Spleen (tissue), 11 donors: Measurements from ENCODE around the gene ZNF277. TPM values are rescaled to one million over a fixed set of nuclear protein-coding genes. Genes with fewer than 3 reads are reported as not detected.

Experiments
- DNase-seq: peaks from one replicate; pipeline ENCODE4 v3.0.0-alpha.2; 2020
- H3K27ac ChIP-seq, 8 donors: fragments of 200-600 bp; sonication (generic) in 7 of 8; 1 replicate in 4 of 8; 2 replicates in 4 of 8; pipeline versions ENCODE4 v1.5.0 to v1.8.0; 2016 to 2021; ENCODE audit warnings: inconsistent platforms in 4 of 8, mild to moderate bottlenecking in 4 of 8, moderate library complexity in 1 of 8
- H3K27me3 ChIP-seq, 7 donors: fragments of 200-600 bp; sonication (generic) in 6 of 7; replicated peaks in 1 of 7; 1 replicate in 4 of 7; 2 replicates in 3 of 7; pipeline versions ENCODE4 v1.5.0 to v1.8.0; 2016 to 2021; ENCODE audit warnings: inconsistent platforms in 3 of 7, mild to moderate bottlenecking in 1 of 7
- H3K36me3 ChIP-seq, 6 donors: fragments of 200-600 bp; sonication (generic) in 5 of 6; 1 replicate in 4 of 6; 2 replicates in 2 of 6; pipeline versions ENCODE4 v1.5.0 to v1.8.0; 2016 to 2021; ENCODE audit warnings: inconsistent platforms in 2 of 6
- H3K4me1 ChIP-seq, 6 donors: fragments of 200-600 bp; sonication (generic) in 5 of 6; 1 replicate in 3 of 6; 2 replicates in 3 of 6; pipeline versions ENCODE4 v1.5.0 to v1.8.0; 2016 to 2021; ENCODE audit warnings: inconsistent platforms in 3 of 6
- H3K4me3 ChIP-seq, 8 donors: fragments of 200-600 bp; sonication (generic) in 7 of 8; 1 replicate in 4 of 8; 2 replicates in 4 of 8; pipeline versions ENCODE4 v1.5.0 to v1.8.0; 2016 to 2021; ENCODE audit warnings: inconsistent platforms in 4 of 8, mild to moderate bottlenecking in 4 of 8, moderate library complexity in 2 of 8
- H3K9me3 ChIP-seq, 8 donors: fragments of 200-600 bp; sonication (generic) in 7 of 8; 1 replicate in 4 of 8; 2 replicates in 4 of 8; pipeline versions ENCODE4 v1.5.0 to v1.8.0; 2016 to 2021; ENCODE audit warnings: inconsistent platforms in 4 of 8
- POLR2A ChIP-seq, 3 donors: fragments of 450-650 bp; IDR thresholded peaks; one replicate each; pipeline ENCODE4 v1.5.1; 2017; ENCODE audit warnings: antibody characterized with exemption in 3 of 3, mild to moderate bottlenecking in 1 of 3
- POLR2AphosphoS5 ChIP-seq, 3 donors: sonication (generic); formaldehyde crosslinking; IDR thresholded peaks; one replicate each; pipeline ENCODE4 v1.5.1; 2017; ENCODE audit warnings: antibody characterized with exemption in 3 of 3
- WGBS, 5 donors: extraction: QIAGEN DNeasy Blood & Tissue Kit in 3 of 5; methylation state at CpG; one replicate each; pipeline versions ENCODE4 v1.1.5 to v1.1.7; 2013 to 2018; 5-methylcytosine and 5-hydroxymethylcytosine counted together
- intact Hi-C: fragments of 100-400 bp; cut with DNase I; formaldehyde crosslinking; loops from one replicate; pipeline ENCODE4 v1.15.0; 2023; ENCODE audit warnings: low total_unique reads
- polyA plus RNA-seq, 3 donors: library from polyadenylated mRNA; stranded (reverse); fragments of 200-250 nt; gene quantifications; one replicate each; pipeline ENCODE4 v1.2.1, GENCODE V29; 2013
- total RNA-seq, 7 donors: library from RNA; depleted of rRNA in 3 of 7; stranded (reverse); fragments of >200 nt in 3 of 7; fragmentation: NEBNext Ultra II Directional in 4 of 7; extraction: Animal tissue kit (Norgen Biotek cat#: 25700) in 4 of 7; gene quantifications; one replicate each; pipeline versions ENCODE4 v1.1.0 to v1.2.1, GENCODE V29; 2016 to 2021
- TF ChIP-seq, protein P1 (sequence below), 11 experiments: fragments of 200-600 bp in 7 of 11; fragments of 450-650 bp in 4 of 11; sonication (generic) in 4 of 11; IDR thresholded peaks in 8 of 11; conservative IDR thresholded peaks in 3 of 11; 1 replicate in 7 of 11; 2 replicates in 4 of 11; pipeline versions ENCODE4 v1.4.0 to v1.8.0; 2016 to 2021; ENCODE audit warnings: antibody characterized with exemption in 11 of 11, inconsistent platforms in 4 of 11, mild to moderate bottlenecking in 1 of 11
- donor health status: healthy with polysubstance abuse.
- donor health status: DM: no; HTN: no; CAD: no; lungs with moderate emphysema.
- donor health status: DM: no; HTN: no; CAD: no.
- donor health status: Bipolar disorder and iron deficiency.
- donor health status: healthy.
- donor health status: DM: no; HTN: no; CAD: no.
- donor health status: DM: yes; HTN: yes; CAD: no.

ZNF277 gene
- total and polyA plus RNA-seq, 10 donors, result 14.5 to 36.1 (median 19.6) TPM

DNA sequence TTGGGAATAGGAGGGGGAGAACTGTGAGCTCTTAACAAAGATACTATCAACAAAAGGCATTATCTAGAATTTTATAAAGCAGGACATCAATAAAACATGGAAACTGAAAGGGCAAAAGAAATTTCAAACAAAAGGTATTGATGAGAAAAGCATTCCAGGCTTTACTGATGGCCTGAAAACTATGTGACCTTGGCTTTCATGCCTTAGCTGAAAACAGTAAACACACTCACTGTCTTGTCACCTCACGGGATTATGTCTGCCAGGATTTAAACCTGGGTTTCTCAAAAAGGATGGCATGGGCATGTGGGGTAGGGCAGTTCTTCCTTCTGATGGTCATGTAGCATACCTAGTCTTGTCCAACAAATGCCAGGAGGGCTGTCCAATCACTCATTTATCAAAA lies 23.2 kb upstream of the ZNF277 start:
- TF ChIP-seq POLR2AphosphoS5 (IDR thresholded peaks at IDR 0.05) (no peak), POLR2A (IDR thresholded peaks at IDR 0.05) (no peak)
- TF ChIP-seq, protein P1, sequence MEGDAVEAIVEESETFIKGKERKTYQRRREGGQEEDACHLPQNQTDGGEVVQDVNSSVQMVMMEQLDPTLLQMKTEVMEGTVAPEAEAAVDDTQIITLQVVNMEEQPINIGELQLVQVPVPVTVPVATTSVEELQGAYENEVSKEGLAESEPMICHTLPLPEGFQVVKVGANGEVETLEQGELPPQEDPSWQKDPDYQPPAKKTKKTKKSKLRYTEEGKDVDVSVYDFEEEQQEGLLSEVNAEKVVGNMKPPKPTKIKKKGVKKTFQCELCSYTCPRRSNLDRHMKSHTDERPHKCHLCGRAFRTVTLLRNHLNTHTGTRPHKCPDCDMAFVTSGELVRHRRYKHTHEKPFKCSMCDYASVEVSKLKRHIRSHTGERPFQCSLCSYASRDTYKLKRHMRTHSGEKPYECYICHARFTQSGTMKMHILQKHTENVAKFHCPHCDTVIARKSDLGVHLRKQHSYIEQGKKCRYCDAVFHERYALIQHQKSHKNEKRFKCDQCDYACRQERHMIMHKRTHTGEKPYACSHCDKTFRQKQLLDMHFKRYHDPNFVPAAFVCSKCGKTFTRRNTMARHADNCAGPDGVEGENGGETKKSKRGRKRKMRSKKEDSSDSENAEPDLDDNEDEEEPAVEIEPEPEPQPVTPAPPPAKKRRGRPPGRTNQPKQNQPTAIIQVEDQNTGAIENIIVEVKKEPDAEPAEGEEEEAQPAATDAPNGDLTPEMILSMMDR (IDR thresholded peaks at IDR 0.05 in 8 of 11, conservative IDR thresholded peaks at IDR 0.05 in 3 of 11), result no peak
- no peak overlapping the region for H3K27ac ChIP-seq
- H3K4me3 ChIP-seq, result no peak overlapping the region
- 86 to 97% (median 95%) methylated on average over 1 of the region's 1 CpG for WGBS, 5 donors
- H3K4me1 ChIP-seq, result no peaks in the 10 kb centered on the region
- DNase-seq, result no peak
- no peaks in the 10 kb centered on the region for H3K36me3 ChIP-seq
- H3K27me3 ChIP-seq, result no peaks in the 10 kb centered on the region
- H3K9me3 ChIP-seq, result no peaks in the 10 kb centered on the region
- intact Hi-C loops, result no loop called here

DNA sequence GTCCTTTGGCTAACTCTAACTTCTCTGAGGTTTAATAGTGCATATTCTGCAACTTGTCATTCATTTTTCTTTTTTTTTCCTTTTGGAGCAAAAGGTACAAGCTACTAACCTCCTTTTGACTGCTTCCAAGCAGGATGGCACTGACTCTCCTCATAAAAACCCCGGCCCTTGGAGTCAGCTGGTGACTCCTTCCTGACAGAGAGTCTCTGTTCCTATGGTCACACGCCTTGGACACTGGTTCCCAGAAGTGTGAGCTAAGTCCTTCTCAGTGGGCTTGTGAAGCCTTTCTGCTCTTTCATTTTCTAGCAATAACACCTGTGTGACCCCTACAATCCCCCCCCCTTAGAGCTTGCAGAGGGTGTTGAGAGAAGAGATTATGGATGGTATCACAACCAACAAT lies 22.0 kb upstream of the ZNF277 start:
- intact Hi-C loops, result no loop called here
- no peaks in the 10 kb centered on the region for H3K4me1 ChIP-seq
- DNase-seq, result no peak
- H3K27me3 ChIP-seq, result no peaks in the 10 kb centered on the region
- no peak overlapping the region for H3K27ac ChIP-seq
- no peaks in the 10 kb centered on the region for H3K9me3 ChIP-seq
- 85 to 91% (median 89%) methylated on average over 2 of the region's 2 CpGs for WGBS, 5 donors
- TF ChIP-seq, protein P1 (IDR thresholded peaks at IDR 0.05 in 8 of 11, conservative IDR thresholded peaks at IDR 0.05 in 3 of 11), result no peak
- TF ChIP-seq POLR2AphosphoS5 (IDR thresholded peaks at IDR 0.05) (no peak), POLR2A (IDR thresholded peaks at IDR 0.05) (no peak)
- H3K4me3 ChIP-seq, result no peak overlapping the region
- no peaks in the 10 kb centered on the region for H3K36me3 ChIP-seq

DNA sequence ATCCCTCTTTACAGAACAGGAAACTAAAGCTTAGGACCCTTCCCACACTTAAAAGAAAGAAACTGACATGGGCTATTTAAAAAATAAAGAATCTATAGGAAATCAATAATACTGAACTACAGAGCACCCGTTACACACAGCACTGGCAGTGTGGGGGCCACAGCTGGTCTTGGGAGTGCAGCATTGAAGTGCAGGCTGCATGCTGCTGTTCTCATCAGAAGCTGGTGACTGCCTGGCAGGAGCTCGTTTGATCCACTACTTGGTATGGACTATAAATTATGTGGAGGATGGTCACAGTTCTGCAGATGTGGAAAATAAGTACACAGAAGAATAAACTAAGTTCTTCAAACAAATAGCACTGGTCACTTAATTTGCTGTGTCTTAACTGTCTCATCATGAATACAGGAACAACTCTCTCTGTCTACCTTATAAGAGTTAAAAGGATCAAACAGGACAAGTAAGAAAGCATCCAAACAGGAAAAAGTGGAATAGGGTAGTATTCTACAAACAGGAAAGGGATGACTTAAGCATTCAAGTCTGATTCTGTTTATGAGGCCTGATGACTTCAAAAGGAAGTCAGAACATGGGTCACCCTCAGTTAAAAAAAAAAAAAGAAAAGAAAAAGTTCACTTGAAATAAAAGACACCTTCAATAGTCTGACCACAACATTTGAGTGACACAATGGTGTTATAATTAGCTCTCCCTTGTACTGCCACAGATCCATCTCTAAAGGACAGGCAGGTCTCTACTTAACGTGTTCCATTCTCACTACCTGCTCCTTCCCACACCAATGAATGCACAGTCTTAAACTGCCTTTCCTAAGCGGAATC lies 21.3 kb upstream of the ZNF277 start:
- H3K36me3 ChIP-seq, result no peaks in the 10 kb centered on the region
- 69 to 77% (median 72%) methylated on average over 4 of the region's 4 CpGs for WGBS, 5 donors
- no peaks in the 10 kb centered on the region for H3K4me1 ChIP-seq
- no peak for DNase-seq
- H3K9me3 ChIP-seq, result no peaks in the 10 kb centered on the region
- no peaks in the 10 kb centered on the region for H3K27me3 ChIP-seq
- intact Hi-C loops, result no loop called here
- H3K4me3 ChIP-seq, result no peak overlapping the region
- TF ChIP-seq, protein P1 (IDR thresholded peaks at IDR 0.05 in 8 of 11, conservative IDR thresholded peaks at IDR 0.05 in 3 of 11), result no peak
- no peak for TF ChIP-seq POLR2AphosphoS5 (IDR thresholded peaks at IDR 0.05)
- no peak for TF ChIP-seq POLR2A (IDR thresholded peaks at IDR 0.05)
- no peak overlapping the region for H3K27ac ChIP-seq

DNA sequence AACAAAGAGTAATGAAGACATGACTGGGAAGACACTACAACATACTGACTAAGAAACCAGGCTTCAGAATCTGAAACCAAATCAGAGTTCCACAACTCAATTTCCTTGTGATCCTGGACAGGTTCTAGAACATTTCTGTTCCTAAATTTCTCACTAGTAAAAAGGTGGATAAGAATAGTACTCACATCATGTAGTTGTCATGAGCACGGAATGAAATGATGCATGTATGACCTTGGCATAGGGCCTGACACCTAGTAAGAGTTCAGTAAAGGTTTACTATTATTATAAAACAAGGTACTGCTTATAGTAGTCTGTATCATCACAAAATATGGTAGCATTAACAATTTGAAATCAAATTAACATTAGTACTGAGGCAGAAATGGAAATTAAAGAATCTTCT lies 20.2 kb upstream of the ZNF277 start:
- Histone ChIP-seq H3K27me3 (no peaks in the 10 kb centered on the region), H3K9me3 (no peaks in the 10 kb centered on the region), H3K4me3 (no peak overlapping the region), H3K4me1 (no peaks in the 10 kb centered on the region), H3K27ac (no peak overlapping the region), H3K36me3 (no peaks in the 10 kb centered on the region)
- DNase-seq, result no peak
- intact Hi-C loops, result no loop called here
- TF ChIP-seq, protein P1 (IDR thresholded peaks at IDR 0.05 in 8 of 11, conservative IDR thresholded peaks at IDR 0.05 in 3 of 11), result no peak
- TF ChIP-seq POLR2A (IDR thresholded peaks at IDR 0.05), result no peak
- no peak for TF ChIP-seq POLR2AphosphoS5 (IDR thresholded peaks at IDR 0.05)
- WGBS, 5 donors, result 79 to 87% (median 83%) methylated on average over 1 of the region's 1 CpG
